HCT116 (cell line): Measurements from ENCODE around the gene ARID2. TPM values are rescaled to one million over a fixed set of nuclear protein-coding genes. Genes with fewer than 3 reads are reported as not detected.
A peak's percentile ranks its signal among the peaks of the same experiment; 100 is the strongest.

Source experiments
- ATAC-seq: fragments of 200-7000 bp; cut with Tn5 transposase; 2 replicates; pipeline ENCODE4 v1.9.1; 2020; ENCODE audit warnings: mild to moderate bottlenecking, moderate library complexity
- BruUV-seq: library from RNA; stranded (reverse); fragments of 400-500 nt; replicated peaks from 2 replicates; lab custom pipeline; 2021; lab: Mats Ljungman, UMichigan
- CTCF ChIA-PET: fragments of 300-600 bp; sonication (Branson Sonifier 250); formaldehyde crosslinking; loops from one replicate; lab custom pipeline; 2021; ENCODE audit warnings: antibody characterized with exemption; lab: Charles Lee
- POLR2A ChIA-PET: fragments of 300-600, 350-600 bp; sonication (Branson Sonifier 250); formaldehyde crosslinking; loops from one replicate; lab custom pipeline; 2021; ENCODE audit warnings: antibody characterized with exemption; lab: Charles Lee
- RAD21 ChIA-PET, 2 experiments: fragments of 300-600 bp; sonication (Branson Sonifier 250); formaldehyde crosslinking; loops; one replicate each; lab custom pipeline; 2023; ENCODE audit warnings: low total read pairs in 2 of 2; ENCODE audit not compliant: uncharacterized antibody in 2 of 2, unreplicated experiment in 2 of 2, low non-redundant PET in 1 of 2; lab: Charles Lee
- DNase-seq: peaks from one replicate; pipeline ENCODE4 v3.0.0-alpha.2; 2010; ENCODE audit warnings: low read depth, low spot score
- H2AFZ ChIP-seq: fragments of 200-600 bp; shearing (Covaris generic), sonication (generic); 2 replicates; pipeline ENCODE4 v1.6.1; 2017; ENCODE audit warnings: low read depth, mixed run types, mixed read lengths, antibody characterized with exemption, low read length; ENCODE audit not compliant: poor library complexity, severe bottlenecking
- H3K27ac ChIP-seq: 2 replicates; pipeline ENCODE4 v1.5.1; 2012; ENCODE audit warnings: low read depth, low read length
- H3K27me3 ChIP-seq: fragments of 200-600 bp; sonication (generic); 2 replicates; pipeline ENCODE4 v1.6.1; 2016; ENCODE audit warnings: mixed run types, low read length, mixed read lengths; ENCODE audit not compliant: insufficient read depth
- H3K36me3 ChIP-seq, 2 experiments: fragments of 200-500 bp in 1 of 2; fragments of 200-600 bp in 1 of 2; sonication (Bioruptor generic) in 1 of 2; sonication (generic) in 1 of 2; 2 replicates each; pipeline versions ENCODE4 v1.5.1 to v1.6.1; 2014 to 2016; ENCODE audit warnings: low read length in 2 of 2, inconsistent platforms in 1 of 2, mixed read lengths in 1 of 2, mixed run types in 1 of 2; ENCODE audit not compliant: insufficient read depth in 2 of 2, control insufficient read depth in 1 of 2
- H3K4me1 ChIP-seq, 2 experiments: fragments of 200-600 bp in 1 of 2; sonication (generic) in 1 of 2; 2 replicates each; pipeline versions ENCODE4 v1.5.1 to v1.6.1; 2012 to 2017; ENCODE audit warnings: low read length in 2 of 2, inconsistent platforms in 1 of 2, mild to moderate bottlenecking in 1 of 2, mixed read lengths in 1 of 2, mixed run types in 1 of 2, moderate library complexity in 1 of 2; ENCODE audit not compliant: insufficient read depth in 2 of 2, control insufficient read depth in 1 of 2
- H3K4me2 ChIP-seq: fragments of 200-600 bp; sonication (generic); 2 replicates; pipeline ENCODE4 v1.6.1; 2017; ENCODE audit warnings: mixed run types, low read length, mixed read lengths
- H3K4me3 ChIP-seq, 2 experiments: fragments of 200-600 bp in 1 of 2; sonication (generic) in 1 of 2; replicated peaks in 1 of 2; 2 replicates each; pipeline ENCODE4 v1.5.1; 2011 to 2016; ENCODE audit warnings: low read length in 2 of 2, control low read depth in 1 of 2, low read depth in 1 of 2, mild to moderate bottlenecking in 1 of 2, mixed read lengths in 1 of 2, mixed run types in 1 of 2
- H3K79me2 ChIP-seq: fragments of 200-600 bp; sonication (generic); 2 replicates; pipeline ENCODE4 v1.6.1; 2017; ENCODE audit warnings: mild to moderate bottlenecking, mixed run types, low read length, moderate library complexity, mixed read lengths; ENCODE audit not compliant: insufficient read depth
- H3K9ac ChIP-seq: fragments of 200-600 bp; sonication (generic); 2 replicates; pipeline ENCODE4 v1.6.1; 2016; ENCODE audit warnings: low read length, mixed read lengths
- H3K9me2 ChIP-seq: fragments of 200-600 bp; sonication (generic), shearing (Covaris generic); 2 replicates; pipeline ENCODE4 v1.6.1; 2017; ENCODE audit warnings: mixed run types, mild to moderate bottlenecking, moderate library complexity; ENCODE audit not compliant: insufficient read depth
- H3K9me3 ChIP-seq, 2 experiments: fragments of 200-500 bp in 1 of 2; fragments of 200-600 bp in 1 of 2; sonication (Bioruptor generic) in 1 of 2; sonication (generic) in 1 of 2; 2 replicates each; pipeline ENCODE4 v1.6.1; 2014 to 2017; ENCODE audit warnings: low read length in 2 of 2, mixed read lengths in 2 of 2, inconsistent platforms in 1 of 2, low read depth in 1 of 2, mild to moderate bottlenecking in 1 of 2, mixed run types in 1 of 2, moderate library complexity in 1 of 2; ENCODE audit not compliant: control insufficient read depth in 1 of 2, insufficient read depth in 1 of 2
- H4K20me1 ChIP-seq: fragments of 200-600 bp; sonication (generic), shearing (Covaris generic); 2 replicates; pipeline ENCODE4 v1.6.1; 2017; ENCODE audit warnings: mixed run types, mild to moderate bottlenecking, moderate library complexity; ENCODE audit not compliant: insufficient read depth
- CEBPB ChIP-seq: IDR thresholded peaks from 2 replicates; pipeline ENCODE4 v1.6.1; 2012; ENCODE audit warnings: low read depth
- EGR1 ChIP-seq: IDR thresholded peaks from 2 replicates; pipeline ENCODE4 v1.6.1; 2012; ENCODE audit warnings: low read depth
- MAX ChIP-seq: IDR thresholded peaks from 2 replicates; pipeline ENCODE4 v1.6.1; 2012
- POLR2A ChIP-seq: IDR thresholded peaks from 2 replicates; pipeline ENCODE4 v1.7.0; 2011; ENCODE audit warnings: borderline replicate concordance; ENCODE audit not compliant: insufficient read depth, insufficient read length; ENCODE audit errors: extremely low read depth
- POLR2AphosphoS5 ChIP-seq: IDR thresholded peaks from 2 replicates; pipeline ENCODE4 v1.6.1; 2011; ENCODE audit warnings: mild to moderate bottlenecking, low read depth, low read length, moderate library complexity
- RAD21 ChIP-seq: IDR thresholded peaks from 2 replicates; pipeline ENCODE4 v1.6.1; 2012; ENCODE audit warnings: low read depth, mild to moderate bottlenecking
- REST ChIP-seq: IDR thresholded peaks from 2 replicates; pipeline ENCODE4 v1.6.1; 2012; ENCODE audit warnings: low read depth
- SIN3A ChIP-seq: IDR thresholded peaks from 2 replicates; pipeline ENCODE4 v1.6.1; 2012; ENCODE audit warnings: low read depth
- SP1 ChIP-seq: IDR thresholded peaks from 2 replicates; pipeline ENCODE4 v1.6.1; 2012; ENCODE audit warnings: low read depth
- SRF ChIP-seq: IDR thresholded peaks from 2 replicates; pipeline ENCODE4 v1.6.1; 2012; ENCODE audit warnings: low read depth
- TCF7L2 ChIP-seq: IDR thresholded peaks from 2 replicates; pipeline ENCODE4 v1.7.0; 2011; ENCODE audit warnings: borderline replicate concordance, inconsistent platforms; ENCODE audit not compliant: insufficient read depth, insufficient read length; ENCODE audit errors: extremely low read depth
- YY1 ChIP-seq: IDR thresholded peaks from 2 replicates; pipeline ENCODE4 v1.6.1; 2011; ENCODE audit warnings: low read length, low read depth, moderate library complexity, mild to moderate bottlenecking; ENCODE audit not compliant: insufficient replicate concordance; ENCODE audit errors: extremely low read depth
- ZFX ChIP-seq: fragments of 450-650 bp; IDR thresholded peaks from 2 replicates; pipeline ENCODE4 v1.6.1; 2017
- ZNF274 ChIP-seq: fragments of 200-500 bp; sonication (Bioruptor generic); IDR thresholded peaks from 2 replicates; pipeline ENCODE4 v1.6.1; 2014; ENCODE audit warnings: mild to moderate bottlenecking, low read depth, low read length, inconsistent platforms
- intact Hi-C: fragments of 100-400 bp; cut with micrococcal nuclease; formaldehyde crosslinking; loops from 2 replicates; pipeline ENCODE4 v1.10.0; 2022
- total RNA-seq: library from RNA; stranded (reverse); gene quantifications from one replicate; pipeline ENCODE4 v1.2.1, GENCODE V29; 2021; ENCODE audit not compliant: unreplicated experiment
- TF ChIP-seq, protein P1 (sequence below): IDR thresholded peaks from 2 replicates; pipeline ENCODE4 v1.6.1; 2012
- TF ChIP-seq, protein P2 (sequence below), 3 experiments: fragments of 200-600 bp in 1 of 3; sonication (generic) in 1 of 3; IDR thresholded peaks in 2 of 3; conservative IDR thresholded peaks in 1 of 3; 2 replicates each; pipeline ENCODE4 v1.5.1; 2012 to 2017; ENCODE audit warnings: low read depth in 2 of 3, low read length in 2 of 3, antibody characterized with exemption in 1 of 3, borderline replicate concordance in 1 of 3, control low read depth in 1 of 3, mild to moderate bottlenecking in 1 of 3, mixed read lengths in 1 of 3, mixed run types in 1 of 3, moderate library complexity in 1 of 3; ENCODE audit not compliant: insufficient read depth in 1 of 3

Gene ARID2
- total RNA-seq, 1 experiment from 2014 or later = 30.5 TPM

- intact Hi-C loops = no loop called here
- Histone ChIP-seq H3K4me3 (no peak overlapping the region), H3K79me2 (no peaks in the 10 kb centered on the region), H2AFZ (no peak overlapping the region), H3K27ac (no peak overlapping the region), H4K20me1 (peaks cover 3% of the 10 kb centered on the region; the same call in 1 of the 2 replicates), H3K9me2 (no peaks in the 10 kb centered on the region), H3K27me3 (no peaks in the 10 kb centered on the region), H3K36me3 (no peaks in the 10 kb centered on the region; a peak in 1 of 4 replicates), H3K9me3 (no peaks in the 10 kb centered on the region), H3K9ac (no peak overlapping the region), H3K4me1 (no peaks in the 10 kb centered on the region)
- no TSS peak for BruUV-seq
- ATAC-seq (peak; percentile 52), DNase-seq (no peak)
- ChIA-PET RAD21 (no interaction called here), CTCF (interaction anchor here (2.2 kb wide), 1 partner anchor 370 kb away, joined by 7 read pairs; no protein-coding TSS in a partner anchor), POLR2A (no interaction called here)
- TF ChIP-seq CEBPB = no peak
- TF ChIP-seq MAX = no peak
- TF ChIP-seq, protein P1, sequence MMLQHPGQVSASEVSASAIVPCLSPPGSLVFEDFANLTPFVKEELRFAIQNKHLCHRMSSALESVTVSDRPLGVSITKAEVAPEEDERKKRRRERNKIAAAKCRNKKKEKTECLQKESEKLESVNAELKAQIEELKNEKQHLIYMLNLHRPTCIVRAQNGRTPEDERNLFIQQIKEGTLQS = no peak
- no peak for TF ChIP-seq SRF
- no peak for TF ChIP-seq EGR1
- no peak for TF ChIP-seq POLR2AphosphoS5
- TF ChIP-seq POLR2A = no peak
- no peak for TF ChIP-seq REST
- TF ChIP-seq, protein P2, sequence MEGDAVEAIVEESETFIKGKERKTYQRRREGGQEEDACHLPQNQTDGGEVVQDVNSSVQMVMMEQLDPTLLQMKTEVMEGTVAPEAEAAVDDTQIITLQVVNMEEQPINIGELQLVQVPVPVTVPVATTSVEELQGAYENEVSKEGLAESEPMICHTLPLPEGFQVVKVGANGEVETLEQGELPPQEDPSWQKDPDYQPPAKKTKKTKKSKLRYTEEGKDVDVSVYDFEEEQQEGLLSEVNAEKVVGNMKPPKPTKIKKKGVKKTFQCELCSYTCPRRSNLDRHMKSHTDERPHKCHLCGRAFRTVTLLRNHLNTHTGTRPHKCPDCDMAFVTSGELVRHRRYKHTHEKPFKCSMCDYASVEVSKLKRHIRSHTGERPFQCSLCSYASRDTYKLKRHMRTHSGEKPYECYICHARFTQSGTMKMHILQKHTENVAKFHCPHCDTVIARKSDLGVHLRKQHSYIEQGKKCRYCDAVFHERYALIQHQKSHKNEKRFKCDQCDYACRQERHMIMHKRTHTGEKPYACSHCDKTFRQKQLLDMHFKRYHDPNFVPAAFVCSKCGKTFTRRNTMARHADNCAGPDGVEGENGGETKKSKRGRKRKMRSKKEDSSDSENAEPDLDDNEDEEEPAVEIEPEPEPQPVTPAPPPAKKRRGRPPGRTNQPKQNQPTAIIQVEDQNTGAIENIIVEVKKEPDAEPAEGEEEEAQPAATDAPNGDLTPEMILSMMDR (IDR thresholded peaks at IDR 0.05 in 2 of 3, conservative IDR thresholded peaks at IDR 0.05 in 1 of 3; ENCODE audit: borderline replicate concordance in 1 of 3, insufficient read depth in 1 of 3, low read depth in 2 of 3, low read length in 2 of 3) = no peak
- no peak for TF ChIP-seq YY1
- TF ChIP-seq RAD21 = no peak
- no peak for TF ChIP-seq TCF7L2
- TF ChIP-seq SIN3A = no peak
- TF ChIP-seq ZNF274 = no peak
- no peak for TF ChIP-seq ZFX
- TF ChIP-seq SP1 = no peak
- TF ChIP-seq, all 23 proteins: peak for 0
- H3K4me2 ChIP-seq = no peak overlapping the region
These were observed 184.6 kb downstream of the ARID2 start for GRCh38 chr12:45914090-45914489.
